Measurements from ENCODE around the gene STX8.
"Not testable (repeated sequence)": the region's sequence is repeated elsewhere in the genome, so short reads cannot be mapped to it uniquely, and the experiment has no call there.

STX8 gene

GRCh38 chr17:9383826-9384225 is 191.8 kb downstream of the STX8 start:
- Histone ChIP-seq H3K27ac (no peak overlapping the region), H3K4me3 (no peak overlapping the region)
- no peak for TF ChIP-seq CTCF (IDR thresholded peaks at IDR 0.05)
- DNase-seq (ENCODE audit: low spot score) = no peak

GRCh38 chr17:9382626-9383025 is 193.0 kb downstream of the STX8 start:
- Histone ChIP-seq H3K27ac (no peak overlapping the region), H3K4me3 (no peak overlapping the region)
- no peak for TF ChIP-seq CTCF (IDR thresholded peaks at IDR 0.05)
- no peak for DNase-seq (ENCODE audit: low spot score)

GRCh38 chr17:9381068-9381467 is 194.6 kb downstream of the STX8 start:
- Histone ChIP-seq H3K27ac (no peak overlapping the region), H3K4me3 (no peak overlapping the region)
- no peak for TF ChIP-seq CTCF (IDR thresholded peaks at IDR 0.05)
- DNase-seq (ENCODE audit: low spot score) = no peak

GRCh38 chr17:9380361-9380760 is 195.3 kb downstream of the STX8 start:
- no peak overlapping the region for H3K4me3 ChIP-seq
- no peak for TF ChIP-seq CTCF (IDR thresholded peaks at IDR 0.05)

GRCh38 chr17:9376177-9376576 is 199.4 kb downstream of the STX8 start:
- not testable (repeated sequence) for DNase-seq (ENCODE audit: low spot score)

More at GRCh38 chr17:9380361-9380760, 195.3 kb downstream of the STX8 start:
- DNase-seq (ENCODE audit: low spot score) = no peak
- no peak overlapping the region for H3K27ac ChIP-seq

GRCh38 chr17:9371019-9371418 is 204.6 kb downstream of the STX8 start:
- TF ChIP-seq CTCF (IDR thresholded peaks at IDR 0.05) = no peak
- no peak overlapping the region for H3K27ac ChIP-seq
- H3K4me3 ChIP-seq = no peak overlapping the region
- no peak for DNase-seq (ENCODE audit: low spot score)

More at GRCh38 chr17:9376177-9376576, 199.4 kb downstream of the STX8 start:
- not testable (repeated sequence) for H3K4me3 ChIP-seq, H3K27ac ChIP-seq

GRCh38 chr17:9370467-9370866 is 205.2 kb downstream of the STX8 start:
- no peak for DNase-seq (ENCODE audit: low spot score)
- H3K27ac ChIP-seq = no peak overlapping the region
- no peak for TF ChIP-seq CTCF (IDR thresholded peaks at IDR 0.05)
- H3K4me3 ChIP-seq = no peak overlapping the region

- DNase-seq (ENCODE audit: low spot score) = no peak
- Histone ChIP-seq H3K27ac (no peak overlapping the region), H3K4me3 (no peak overlapping the region)
- TF ChIP-seq CTCF (IDR thresholded peaks at IDR 0.05) = no peak
These were observed 207.0 kb downstream of the STX8 start for GRCh38 chr17:9368631-9369030.

Measured in coronary artery (tissue), 2 donors.